H9 (cell line): ENCODE data around the gene TMOD1. TPM values are rescaled to one million over a fixed set of nuclear protein-coding genes. Genes with fewer than 3 reads are reported as not detected.

Experiments used
- DNase-seq: peaks from one replicate; pipeline ENCODE4 v3.0.0-alpha.2; 2017
- H2AFZ ChIP-seq: one replicate; pipeline ENCODE4 v1.6.1; 2013; ENCODE audit warnings: mild to moderate bottlenecking, low read length, control low read depth, moderate library complexity
- H2AK5ac ChIP-seq: 2 replicates; pipeline ENCODE4 v1.6.1; 2013; ENCODE audit warnings: low read length, control low read depth, mixed read lengths; ENCODE audit not compliant: insufficient read length
- H2BK120ac ChIP-seq: one replicate; pipeline ENCODE4 v1.6.1; 2013; ENCODE audit warnings: low read depth, mild to moderate bottlenecking, low read length, control low read depth, inconsistent platforms; ENCODE audit not compliant: poor library complexity, severe bottlenecking
- H2BK12ac ChIP-seq: 2 replicates; pipeline ENCODE4 v1.6.1; 2013; ENCODE audit warnings: low read length, control low read depth, mixed read lengths, low read depth; ENCODE audit not compliant: insufficient read length
- H2BK15ac ChIP-seq: 2 replicates; pipeline ENCODE4 v1.6.1; 2013; ENCODE audit warnings: low read depth, low read length, control low read depth
- H2BK20ac ChIP-seq: one replicate; pipeline ENCODE4 v1.6.1; 2013; ENCODE audit warnings: low read depth, mild to moderate bottlenecking, low read length, control low read depth, inconsistent platforms; ENCODE audit not compliant: poor library complexity, severe bottlenecking
- H2BK5ac ChIP-seq: 2 replicates; pipeline ENCODE4 v1.6.1; 2013; ENCODE audit warnings: low read length, control low read depth, mixed read lengths; ENCODE audit not compliant: insufficient read length
- H3K14ac ChIP-seq: 2 replicates; pipeline ENCODE4 v1.6.1; 2013; ENCODE audit warnings: low read length, control low read depth; ENCODE audit not compliant: insufficient read depth
- H3K18ac ChIP-seq: 2 replicates; pipeline ENCODE4 v1.6.1; 2013; ENCODE audit warnings: low read depth, mild to moderate bottlenecking, mixed read lengths, low read length, control low read depth; ENCODE audit not compliant: insufficient read length
- H3K23ac ChIP-seq: 2 replicates; pipeline ENCODE4 v1.6.1; 2013; ENCODE audit warnings: low read length, control low read depth, mixed read lengths, low read depth; ENCODE audit not compliant: insufficient read length
- H3K23me2 ChIP-seq: 2 replicates; pipeline ENCODE4 v1.6.1; 2013; ENCODE audit warnings: low read depth, mild to moderate bottlenecking, mixed read lengths, low read length, control low read depth; ENCODE audit not compliant: insufficient read length, poor library complexity, severe bottlenecking
- H3K27ac ChIP-seq: 2 replicates; pipeline ENCODE4 v1.5.1; 2013; ENCODE audit warnings: low read length, control low read depth, mixed read lengths, low read depth; ENCODE audit not compliant: insufficient read length
- H3K27me3 ChIP-seq: 2 replicates; pipeline ENCODE4 v1.6.1; 2013; ENCODE audit warnings: low read length, control low read depth, inconsistent platforms; ENCODE audit not compliant: insufficient read depth
- H3K4ac ChIP-seq: 2 replicates; pipeline ENCODE4 v1.6.1; 2013; ENCODE audit warnings: low read depth, mild to moderate bottlenecking, control low read depth, inconsistent platforms, low read length, moderate library complexity
- H3K4me1 ChIP-seq: 2 replicates; pipeline ENCODE4 v1.6.1; 2013; ENCODE audit warnings: low read length, control low read depth, inconsistent platforms; ENCODE audit not compliant: insufficient read depth
- H3K4me2 ChIP-seq: 2 replicates; pipeline ENCODE4 v1.6.1; 2013; ENCODE audit warnings: low read length, control low read depth, mixed read lengths; ENCODE audit not compliant: insufficient read length, insufficient read depth
- H3K56ac ChIP-seq: 2 replicates; pipeline ENCODE4 v1.6.1; 2013; ENCODE audit warnings: low read depth, mild to moderate bottlenecking, mixed read lengths, low read length, control low read depth; ENCODE audit not compliant: insufficient read length
- H3K79me1 ChIP-seq: 2 replicates; pipeline ENCODE4 v1.6.1; 2013; ENCODE audit warnings: low read depth, mild to moderate bottlenecking, moderate library complexity, low read length, control low read depth, inconsistent platforms; ENCODE audit not compliant: insufficient read depth, poor library complexity, severe bottlenecking
- H3K79me2 ChIP-seq: 2 replicates; pipeline ENCODE4 v1.6.1; 2013; ENCODE audit warnings: low read length, control low read depth, inconsistent platforms; ENCODE audit not compliant: insufficient read depth
- H3K9ac ChIP-seq: 2 replicates; pipeline ENCODE4 v1.6.1; 2013; ENCODE audit warnings: low read length, control low read depth, mixed read lengths; ENCODE audit not compliant: insufficient read length; ENCODE audit errors: extremely low read depth
- H3K9me3 ChIP-seq: one replicate; pipeline ENCODE4 v1.6.1; 2013; ENCODE audit warnings: low read depth, low read length, inconsistent platforms; ENCODE audit not compliant: control insufficient read depth
- H3T11ph ChIP-seq: one replicate; pipeline ENCODE4 v1.6.1; 2013; ENCODE audit warnings: mild to moderate bottlenecking, low read length, control low read depth, inconsistent platforms
- H4K20me1 ChIP-seq: one replicate; pipeline ENCODE4 v1.6.1; 2013; ENCODE audit not compliant: control insufficient read depth, insufficient read length, insufficient read depth
- H4K5ac ChIP-seq: 2 replicates; pipeline ENCODE4 v1.6.1; 2013; ENCODE audit warnings: low read depth, mild to moderate bottlenecking, mixed read lengths, low read length, control low read depth; ENCODE audit not compliant: insufficient read length
- H4K8ac ChIP-seq: replicated peaks from 2 replicates; pipeline ENCODE4 v1.6.1; 2013; ENCODE audit warnings: low read length, control low read depth, mixed read lengths, low read depth; ENCODE audit not compliant: insufficient read length
- H4K91ac ChIP-seq: 2 replicates; pipeline ENCODE4 v1.6.1; 2013; ENCODE audit warnings: low read depth, mild to moderate bottlenecking, moderate library complexity, mixed read lengths, low read length, control low read depth; ENCODE audit not compliant: insufficient read length
- H3K27ac Mint-ChIP-seq, 3 experiments: 2 replicates in 2 of 3; 3 replicates in 1 of 3; pipeline ENCODE4 v1.8.0; 2020 to 2021; ENCODE audit warnings: mixed read lengths in 3 of 3, mild to moderate bottlenecking in 1 of 3, moderate library complexity in 1 of 3
- H3K27me3 Mint-ChIP-seq: 2 replicates; pipeline ENCODE4 v1.8.0; 2021; ENCODE audit warnings: low read depth, mild to moderate bottlenecking, moderate library complexity, mixed read lengths
- H3K36me3 Mint-ChIP-seq, 3 experiments: 2 replicates in 2 of 3; 3 replicates in 1 of 3; pipeline ENCODE4 v1.8.0; 2020 to 2021; ENCODE audit warnings: low read depth in 3 of 3, mixed read lengths in 3 of 3; ENCODE audit not compliant: insufficient read depth in 1 of 3
- H3K4me1 Mint-ChIP-seq, 2 experiments: 2 replicates each; pipeline ENCODE4 v1.8.0; 2020; ENCODE audit warnings: mixed read lengths in 2 of 2
- H3K4me3 Mint-ChIP-seq, 2 experiments: 2 replicates in 1 of 2; 3 replicates in 1 of 2; pipeline ENCODE4 v1.8.0; 2020 to 2021; ENCODE audit warnings: mild to moderate bottlenecking in 2 of 2, mixed read lengths in 2 of 2, moderate library complexity in 1 of 2
- H3K9me3 Mint-ChIP-seq, 2 experiments: 2 replicates in 1 of 2; 3 replicates in 1 of 2; pipeline ENCODE4 v1.8.0; 2020; ENCODE audit warnings: mild to moderate bottlenecking in 2 of 2, mixed read lengths in 2 of 2, moderate library complexity in 1 of 2
- WGBS: extraction: QIAGEN DNeasy Blood & Tissue Kit; methylation state at CpG from one replicate; pipeline ENCODE4 v1.1.7; 2013; ENCODE audit warnings: missing lambda C conversion rate, low lambda C conversion rate, mixed read lengths; ENCODE audit not compliant: insufficient read length; ENCODE audit errors: extremely low coverage; 5-methylcytosine and 5-hydroxymethylcytosine counted together
- total RNA-seq: library from RNA; stranded (reverse); gene quantifications from 2 replicates; pipeline ENCODE4 v1.2.1, GENCODE V29; 2021
- TF ChIP-seq, protein P1 (sequence below): fragments of 200-600 bp; sonication (generic); conservative IDR thresholded peaks from 3 replicates; pipeline ENCODE4 v1.8.0; 2021; ENCODE audit warnings: antibody characterized with exemption, mild to moderate bottlenecking

Gene TMOD1
- total RNA-seq, 1 experiment from 2014 or later, result 0.98 TPM

- Histone ChIP-seq H3K4ac (no peak overlapping the region), H2BK12ac (no peak overlapping the region), H3K18ac (no peak overlapping the region), H3K56ac (no peak overlapping the region), H3K14ac (no peak overlapping the region), H3K4me2 (peak overlapping the region; percentile 34), H3K4me1 (no peaks in the 10 kb centered on the region; the same call in 1 of the 2 replicates), H2AFZ (no peak overlapping the region), H3K79me1 (no peaks in the 10 kb centered on the region), H3K79me2 (no peaks in the 10 kb centered on the region), H2BK120ac (no peak overlapping the region), H3T11ph (no peak overlapping the region), H3K23me2 (peaks cover 16% of the 10 kb centered on the region), H4K20me1 (no peaks in the 10 kb centered on the region), H3K9me3 (no peaks in the 10 kb centered on the region), H2BK20ac (no peak overlapping the region), H4K8ac (no peak overlapping the region), H3K9ac (no peak overlapping the region), H2AK5ac (no peak overlapping the region), H2BK5ac (no peak overlapping the region), H3K27ac (no peak overlapping the region), H4K5ac (no peak overlapping the region), H3K23ac (no peak overlapping the region), H2BK15ac (no peak overlapping the region), H4K91ac (no peak overlapping the region), H3K27me3 (peaks cover 45% of the 10 kb centered on the region)
- peaks cover 10 to 16% of the 10 kb centered on the region in 2 experiments for H3K4me1 Mint-ChIP-seq
- peak overlapping the region; percentile 66 to 86 for H3K4me3 Mint-ChIP-seq
- no CpG with 5 or more reads among the region's 6 CpGs for WGBS
- H3K27ac Mint-ChIP-seq, result no peak overlapping the region
- TF ChIP-seq, protein P1, sequence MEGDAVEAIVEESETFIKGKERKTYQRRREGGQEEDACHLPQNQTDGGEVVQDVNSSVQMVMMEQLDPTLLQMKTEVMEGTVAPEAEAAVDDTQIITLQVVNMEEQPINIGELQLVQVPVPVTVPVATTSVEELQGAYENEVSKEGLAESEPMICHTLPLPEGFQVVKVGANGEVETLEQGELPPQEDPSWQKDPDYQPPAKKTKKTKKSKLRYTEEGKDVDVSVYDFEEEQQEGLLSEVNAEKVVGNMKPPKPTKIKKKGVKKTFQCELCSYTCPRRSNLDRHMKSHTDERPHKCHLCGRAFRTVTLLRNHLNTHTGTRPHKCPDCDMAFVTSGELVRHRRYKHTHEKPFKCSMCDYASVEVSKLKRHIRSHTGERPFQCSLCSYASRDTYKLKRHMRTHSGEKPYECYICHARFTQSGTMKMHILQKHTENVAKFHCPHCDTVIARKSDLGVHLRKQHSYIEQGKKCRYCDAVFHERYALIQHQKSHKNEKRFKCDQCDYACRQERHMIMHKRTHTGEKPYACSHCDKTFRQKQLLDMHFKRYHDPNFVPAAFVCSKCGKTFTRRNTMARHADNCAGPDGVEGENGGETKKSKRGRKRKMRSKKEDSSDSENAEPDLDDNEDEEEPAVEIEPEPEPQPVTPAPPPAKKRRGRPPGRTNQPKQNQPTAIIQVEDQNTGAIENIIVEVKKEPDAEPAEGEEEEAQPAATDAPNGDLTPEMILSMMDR, result no peak
- H3K36me3 Mint-ChIP-seq, result no peaks in the 10 kb centered on the region; a peak in 2 of 7 replicates
- no peak for DNase-seq
- peaks cover 41% of the 10 kb centered on the region for H3K27me3 Mint-ChIP-seq
- peaks cover 9 to 13% of the 10 kb centered on the region in 2 experiments; a peak in 4 of 5 replicates for H3K9me3 Mint-ChIP-seq
Measured at GRCh38 chr9:97500765-97501176, 695 bp upstream of the TMOD1 start.
